SK-N-MC (cell line): ENCODE data around the gene BMI1.

Source experiments
- DNase-seq: peaks from one replicate; pipeline ENCODE4 v3.0.0-alpha.2; 2011; ENCODE audit warnings: low read depth, low spot score
- H3K27ac ChIP-seq: fragments of 200-600 bp; sonication (generic); 2 replicates; pipeline ENCODE4 v1.5.1; 2016; ENCODE audit warnings: mixed run types
- H3K36me3 ChIP-seq: fragments of 200-600 bp; sonication (generic); 2 replicates; pipeline ENCODE4 v1.6.1; 2017; ENCODE audit warnings: antibody characterized with exemption, low read length, mixed read lengths; ENCODE audit not compliant: insufficient read depth
- H3K4me3 ChIP-seq: fragments of 200-600 bp; sonication (generic); 2 replicates; pipeline ENCODE4 v1.5.1; 2016
- H3K9ac ChIP-seq: fragments of 200-600 bp; sonication (generic); 2 replicates; pipeline ENCODE4 v1.8.0; 2017; ENCODE audit warnings: mixed run types, mixed read lengths; ENCODE audit not compliant: insufficient read length
- H3K9me3 ChIP-seq: fragments of 200-600 bp; sonication (generic); 2 replicates; pipeline ENCODE4 v1.6.1; 2017; ENCODE audit warnings: low read depth, mild to moderate bottlenecking, antibody characterized with exemption, low read length, moderate library complexity, mixed read lengths
- EZH2 ChIP-seq: fragments of 200-600 bp; sonication (generic); IDR thresholded peaks from one replicate; pipeline ENCODE4 v1.6.1; 2017; ENCODE audit warnings: antibody characterized with exemption
- FOXP2 ChIP-seq: optimal IDR thresholded peaks from 2 replicates; pipeline ENCODE3; 2011; ENCODE audit warnings: mild to moderate bottlenecking, moderate library complexity; ENCODE audit not compliant: insufficient read depth; ENCODE audit errors: extremely low read length, control extremely low read depth
- POLR2AphosphoS5 ChIP-seq: IDR thresholded peaks from 2 replicates; pipeline ENCODE4 v1.6.1; 2012; ENCODE audit warnings: mild to moderate bottlenecking, low read depth, low read length, borderline replicate concordance

The BMI1 gene

DNA sequence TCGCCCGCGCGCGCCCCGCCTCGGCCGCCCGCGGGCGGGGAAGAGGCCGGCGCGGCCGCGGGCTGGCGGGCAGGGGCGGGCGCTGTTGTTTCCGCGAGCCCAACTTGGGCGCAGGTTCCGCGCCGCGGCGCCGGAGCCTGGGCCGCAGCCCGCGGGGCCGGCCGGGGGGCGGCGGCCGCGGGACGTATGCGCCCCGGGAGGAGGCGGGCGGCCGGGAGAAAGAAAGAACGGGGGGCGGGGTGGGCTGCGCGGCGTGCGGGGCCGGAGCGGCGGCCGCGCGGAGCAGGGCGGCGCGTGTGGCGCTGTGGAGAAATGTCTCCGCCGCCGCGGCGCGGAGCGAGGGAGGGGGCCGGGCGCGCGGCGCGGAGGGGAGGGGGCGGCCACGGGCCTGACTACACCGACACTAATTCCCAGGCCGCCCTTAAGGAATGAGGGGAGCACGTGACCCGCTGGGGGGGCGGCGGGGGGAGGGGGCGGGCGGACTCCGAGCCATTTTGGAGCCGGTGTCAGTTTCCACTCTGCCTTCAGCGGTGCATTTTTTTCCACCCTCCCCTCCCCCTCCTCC lies at the start of gene BMI1:
Gene BMI1 (plus strand): TSS at position 509 of the 565 bp plus-strand sequence. CDS start 5,351 bp downstream, outside the sequence.
- no peak for TF ChIP-seq POLR2AphosphoS5
- TF ChIP-seq EZH2, result no peak
- Histone ChIP-seq H3K36me3 (no peaks in the 10 kb centered on the region), H3K9ac (peak within 1 kb of the TSS; percentile 77), H3K9me3 (no peaks in the 10 kb centered on the region), H3K4me3 (peak within 1 kb of the TSS; percentile 82), H3K27ac (0 out of 2 replicates have a peak within 1 kb of the TSS, but pooled peaks have one; percentile 19)
- no peak for DNase-seq

DNA sequence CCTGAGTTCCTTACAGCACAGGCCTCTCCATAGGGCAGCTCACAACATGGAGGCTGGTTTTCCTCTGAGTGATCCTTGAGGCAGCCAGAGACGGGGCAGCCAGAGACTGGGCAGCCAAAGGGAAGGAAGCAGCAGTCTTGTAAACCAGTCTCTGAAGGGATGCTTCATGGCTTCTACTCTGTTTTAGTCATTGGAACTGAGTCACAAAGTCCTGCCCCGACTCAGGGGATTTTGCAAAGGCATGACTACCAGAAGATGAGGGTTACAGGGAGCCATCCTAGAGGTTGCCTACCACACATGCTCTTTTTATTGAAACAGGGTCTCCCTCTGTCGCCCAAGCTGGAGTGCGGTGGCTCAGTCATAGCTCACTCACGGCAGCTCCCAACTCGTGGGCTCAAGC lies 49.1 kb upstream of the BMI1 start:
- Histone ChIP-seq H3K9ac (no peak overlapping the region), H3K4me3 (no peak overlapping the region), H3K9me3 (no peaks in the 10 kb centered on the region), H3K36me3 (no peaks in the 10 kb centered on the region), H3K27ac (no peak overlapping the region)
- DNase-seq, result no peak
- TF ChIP-seq EZH2 (no peak), POLR2AphosphoS5 (no peak), FOXP2 (no peak)

DNA sequence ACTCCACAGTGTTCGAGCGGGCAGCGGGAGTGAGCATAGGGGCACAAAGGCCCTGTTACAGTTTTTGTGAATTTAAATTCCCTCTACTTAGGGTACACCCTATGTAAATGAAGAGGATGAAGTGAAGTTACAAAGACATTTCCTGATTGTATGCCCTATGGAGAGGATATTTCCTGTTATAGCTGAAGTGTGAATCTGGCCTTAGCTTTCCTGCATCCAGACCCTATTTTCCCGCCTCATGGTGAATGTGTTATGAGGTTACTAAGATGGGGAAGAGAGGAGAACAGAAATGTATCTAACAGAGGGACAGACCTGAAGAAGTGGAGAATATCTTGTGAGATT lies 42.5 kb upstream of the BMI1 start:
- TF ChIP-seq POLR2AphosphoS5 (no peak), EZH2 (no peak), FOXP2 (no peak)
- H3K27ac ChIP-seq, result no peak overlapping the region
- H3K4me3 ChIP-seq, result no peak overlapping the region

DNA sequence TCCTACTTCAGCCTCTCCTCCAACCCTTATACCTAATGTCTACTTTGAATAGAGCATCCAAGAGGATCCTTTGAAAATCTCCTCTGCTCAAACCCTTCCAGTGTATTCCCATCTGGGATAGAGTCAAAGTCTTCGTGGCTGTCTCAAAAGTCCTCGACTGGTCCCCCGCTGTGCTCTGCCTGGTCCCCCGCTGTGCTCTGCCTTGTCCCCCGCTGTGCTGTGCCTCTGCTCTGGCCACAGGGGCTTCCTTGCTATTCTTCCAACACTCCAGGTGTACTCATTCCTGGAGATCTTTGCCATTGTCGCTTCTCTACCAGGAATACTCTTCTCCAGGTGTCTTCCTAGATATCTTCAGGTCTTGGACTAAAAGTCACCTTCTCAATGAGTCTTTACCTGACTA lies 40.8 kb upstream of the BMI1 start:
- Histone ChIP-seq H3K4me3 (no peak overlapping the region), H3K27ac (no peak overlapping the region), H3K36me3 (no peaks in the 10 kb centered on the region), H3K9me3 (no peaks in the 10 kb centered on the region), H3K9ac (no peak overlapping the region)
- TF ChIP-seq EZH2, result no peak
- TF ChIP-seq FOXP2, result no peak
- no peak for TF ChIP-seq POLR2AphosphoS5
- DNase-seq, result no peak

More for the DNA sequence above, 42.5 kb upstream of the BMI1 start:
- no peak for DNase-seq
- Histone ChIP-seq H3K9me3 (no peaks in the 10 kb centered on the region), H3K9ac (no peak overlapping the region), H3K36me3 (no peaks in the 10 kb centered on the region)

DNA sequence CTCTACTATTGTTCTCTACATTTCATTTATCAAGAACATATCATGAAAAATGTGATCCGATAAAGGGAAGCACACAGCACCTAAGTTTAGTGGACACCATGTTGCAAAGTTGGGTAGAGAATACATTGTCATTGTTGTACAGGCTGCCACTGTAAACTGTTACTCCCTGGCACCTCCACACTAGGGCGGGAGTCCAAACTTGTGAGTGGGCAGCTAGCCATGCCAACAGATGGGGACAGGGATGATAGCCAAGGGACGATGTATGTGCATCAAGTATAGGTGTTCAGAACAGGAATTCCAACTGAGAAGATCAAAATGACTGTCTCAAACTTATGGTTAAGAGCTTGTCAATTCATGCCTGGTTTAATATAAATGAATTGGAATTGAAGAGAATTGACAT lies 35.8 kb upstream of the BMI1 start:
- no peak overlapping the region for H3K4me3 ChIP-seq
- H3K36me3 ChIP-seq, result no peaks in the 10 kb centered on the region
- no peak overlapping the region for H3K27ac ChIP-seq
- no peak overlapping the region for H3K9ac ChIP-seq
- H3K9me3 ChIP-seq, result no peaks in the 10 kb centered on the region
- TF ChIP-seq POLR2AphosphoS5, result no peak
- no peak for TF ChIP-seq EZH2
- no peak for TF ChIP-seq FOXP2
- DNase-seq, result no peak

DNA sequence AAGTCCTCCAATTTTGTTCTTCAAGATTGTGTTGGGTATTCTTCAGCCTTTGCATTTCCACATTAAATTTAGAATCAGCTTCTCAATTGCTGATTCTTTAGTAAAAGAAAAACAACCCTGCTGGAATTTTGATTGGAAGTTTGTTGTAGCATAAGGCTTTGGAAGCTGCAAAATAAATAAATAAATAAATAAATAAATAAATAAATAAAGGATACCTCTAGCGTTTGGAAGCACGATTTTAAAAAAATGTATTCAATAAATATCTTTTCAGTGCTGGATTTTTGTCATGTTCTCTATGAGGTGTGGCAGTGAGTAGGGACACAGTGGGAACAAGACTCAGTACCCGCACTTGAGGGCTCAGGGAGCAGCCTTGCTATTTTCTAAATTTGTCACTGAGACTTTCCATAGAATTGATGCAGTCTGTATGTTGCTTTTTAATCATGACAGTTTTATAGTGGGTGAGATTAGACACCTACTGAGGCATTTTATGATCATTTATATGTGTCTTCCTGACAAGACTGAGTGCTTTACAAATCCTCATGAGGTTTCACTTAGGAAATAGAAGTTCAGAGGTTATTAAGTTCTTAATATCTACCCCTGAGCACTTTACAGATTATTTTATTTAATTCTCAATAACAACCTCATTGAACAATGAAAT lies 27.0 kb upstream of the BMI1 start:
- Histone ChIP-seq H3K4me3 (no peak overlapping the region), H3K9me3 (no peaks in the 10 kb centered on the region), H3K9ac (no peak overlapping the region), H3K27ac (no peak overlapping the region), H3K36me3 (no peaks in the 10 kb centered on the region)
- TF ChIP-seq EZH2, result no peak
- TF ChIP-seq FOXP2, result no peak
- TF ChIP-seq POLR2AphosphoS5, result no peak
- no peak for DNase-seq

DNA sequence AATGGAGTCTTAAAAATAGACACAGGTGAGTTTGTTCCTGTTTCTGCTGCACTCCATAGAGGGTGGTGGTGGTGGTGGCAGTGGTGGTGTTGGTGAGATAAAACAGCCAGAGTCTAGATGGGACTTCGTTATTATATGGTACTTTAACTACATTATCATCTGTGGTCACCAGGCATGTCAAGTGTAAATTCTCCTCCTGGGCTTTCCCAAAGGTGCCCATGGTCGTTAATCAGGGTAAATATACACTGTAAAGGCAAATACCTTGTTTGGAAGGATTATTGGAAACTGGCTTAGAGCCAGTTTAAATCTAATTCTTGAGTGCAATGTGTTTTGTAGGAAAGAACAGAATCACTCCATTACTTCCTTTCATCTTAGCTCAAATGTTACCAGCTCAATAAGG lies 26.2 kb upstream of the BMI1 start:
- Histone ChIP-seq H3K27ac (no peak overlapping the region), H3K4me3 (no peak overlapping the region), H3K9ac (no peak overlapping the region), H3K9me3 (no peaks in the 10 kb centered on the region), H3K36me3 (no peaks in the 10 kb centered on the region)
- DNase-seq, result no peak
- no peak for TF ChIP-seq EZH2
- no peak for TF ChIP-seq FOXP2
- no peak for TF ChIP-seq POLR2AphosphoS5

DNA sequence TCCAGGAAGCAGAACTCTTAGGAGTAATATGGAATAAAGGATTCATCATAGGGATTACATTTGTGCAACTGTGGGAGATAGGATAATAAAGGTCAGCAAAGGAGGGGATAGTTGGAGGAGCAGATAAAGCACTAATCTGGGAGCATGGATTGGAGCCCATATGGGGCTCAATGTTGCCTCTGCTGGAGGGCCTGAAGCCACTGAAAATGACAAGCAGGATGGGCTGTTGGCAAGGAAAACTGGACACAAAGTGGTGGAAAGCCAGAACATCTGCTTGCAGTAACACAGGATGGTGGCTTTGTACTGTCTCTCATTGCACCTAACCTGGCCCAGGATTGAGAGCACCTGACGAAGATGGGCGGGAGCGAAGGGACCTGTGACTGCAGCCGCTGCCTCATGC lies 19.7 kb upstream of the BMI1 start:
- no peak overlapping the region for H3K4me3 ChIP-seq
- TF ChIP-seq FOXP2 (no peak), EZH2 (no peak), POLR2AphosphoS5 (no peak)
- H3K27ac ChIP-seq, result no peak overlapping the region
- no peaks in the 10 kb centered on the region for H3K9me3 ChIP-seq
- H3K36me3 ChIP-seq, result no peaks in the 10 kb centered on the region
- no peak for DNase-seq
- no peak overlapping the region for H3K9ac ChIP-seq

DNA sequence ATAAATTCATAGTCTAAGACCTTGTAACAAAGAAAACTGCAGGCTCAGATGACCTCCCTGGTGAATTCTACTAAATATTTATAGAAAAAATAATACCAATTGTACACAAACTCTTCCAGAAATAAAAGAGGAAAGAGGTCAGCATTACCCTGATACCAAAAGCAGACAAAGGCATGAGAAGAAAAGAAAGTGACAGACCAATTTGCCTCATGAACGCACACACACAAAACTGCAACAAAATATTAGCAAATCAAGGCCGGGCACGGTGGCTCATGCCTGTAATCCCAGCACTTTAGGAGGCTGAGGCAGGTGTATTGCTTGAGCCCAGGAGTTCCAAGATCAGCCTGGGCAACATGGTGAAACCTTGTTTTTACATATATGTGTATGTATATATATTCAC lies 17.4 kb upstream of the BMI1 start:
- Histone ChIP-seq H3K36me3 (no peaks in the 10 kb centered on the region), H3K9ac (no peak overlapping the region), H3K4me3 (no peak overlapping the region), H3K9me3 (no peaks in the 10 kb centered on the region), H3K27ac (no peak overlapping the region)
- DNase-seq, result no peak
- no peak for TF ChIP-seq EZH2
- TF ChIP-seq POLR2AphosphoS5, result no peak
- TF ChIP-seq FOXP2, result no peak
